ENCODE results near the gene PKN1. TPM values are rescaled to one million over a fixed set of nuclear protein-coding genes. Genes with fewer than 3 reads are reported as not detected.
"Not testable (repeated sequence)": the region's sequence is repeated elsewhere in the genome, so short reads cannot be mapped to it uniquely, and the experiment has no call there.

PKN1 gene
- total RNA-seq, 1 experiment from 2014 or later, result 138 TPM

GRCh38 chr19:14450168-14450874 is 17.2 kb downstream of the PKN1 start:
- intact Hi-C loops (cut with micrococcal nuclease; ENCODE audit: unreplicated experiment), result no loop called here
- Mint-ChIP-seq H3K4me3 (ENCODE audit: low read depth, unreplicated experiment) (no peak overlapping the region), H3K9me3 (ENCODE audit: low read depth, unreplicated experiment) (no peaks in the 10 kb centered on the region), H3K4me1 (ENCODE audit: low read depth, unreplicated experiment) (no peaks in the 10 kb centered on the region), H3K27ac (ENCODE audit: unreplicated experiment) (no peak overlapping the region), H3K27me3 (ENCODE audit: unreplicated experiment) (no peaks in the 10 kb centered on the region), H3K36me3 (ENCODE audit: insufficient read depth, unreplicated experiment) (peaks cover 38% of the 10 kb centered on the region)
- peak; percentile 52 for DNase-seq
- TF ChIP-seq, protein P1, sequence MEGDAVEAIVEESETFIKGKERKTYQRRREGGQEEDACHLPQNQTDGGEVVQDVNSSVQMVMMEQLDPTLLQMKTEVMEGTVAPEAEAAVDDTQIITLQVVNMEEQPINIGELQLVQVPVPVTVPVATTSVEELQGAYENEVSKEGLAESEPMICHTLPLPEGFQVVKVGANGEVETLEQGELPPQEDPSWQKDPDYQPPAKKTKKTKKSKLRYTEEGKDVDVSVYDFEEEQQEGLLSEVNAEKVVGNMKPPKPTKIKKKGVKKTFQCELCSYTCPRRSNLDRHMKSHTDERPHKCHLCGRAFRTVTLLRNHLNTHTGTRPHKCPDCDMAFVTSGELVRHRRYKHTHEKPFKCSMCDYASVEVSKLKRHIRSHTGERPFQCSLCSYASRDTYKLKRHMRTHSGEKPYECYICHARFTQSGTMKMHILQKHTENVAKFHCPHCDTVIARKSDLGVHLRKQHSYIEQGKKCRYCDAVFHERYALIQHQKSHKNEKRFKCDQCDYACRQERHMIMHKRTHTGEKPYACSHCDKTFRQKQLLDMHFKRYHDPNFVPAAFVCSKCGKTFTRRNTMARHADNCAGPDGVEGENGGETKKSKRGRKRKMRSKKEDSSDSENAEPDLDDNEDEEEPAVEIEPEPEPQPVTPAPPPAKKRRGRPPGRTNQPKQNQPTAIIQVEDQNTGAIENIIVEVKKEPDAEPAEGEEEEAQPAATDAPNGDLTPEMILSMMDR (IDR thresholded peaks at IDR 0.05; ENCODE audit: unreplicated experiment), result no peak
- BruUV-seq (replicated peaks), result no TSS peak
- CTCF ChIA-PET, result interaction anchor here (0.6 kb wide), 1 partner anchor 17 kb away, joined by 4 read pairs; no protein-coding TSS in a partner anchor

GRCh38 chr19:14450876-14451275 is 17.8 kb downstream of the PKN1 start:
- CTCF ChIA-PET, result interaction anchor here (0.6 kb wide), 1 partner anchor 17 kb away, joined by 4 read pairs; no protein-coding TSS in a partner anchor
- Mint-ChIP-seq H3K4me3 (ENCODE audit: low read depth, unreplicated experiment) (no peak overlapping the region), H3K27me3 (ENCODE audit: unreplicated experiment) (no peaks in the 10 kb centered on the region), H3K9me3 (ENCODE audit: low read depth, unreplicated experiment) (no peaks in the 10 kb centered on the region), H3K36me3 (ENCODE audit: insufficient read depth, unreplicated experiment) (peaks cover 44% of the 10 kb centered on the region), H3K4me1 (ENCODE audit: low read depth, unreplicated experiment) (no peaks in the 10 kb centered on the region), H3K27ac (ENCODE audit: unreplicated experiment) (no peak overlapping the region)
- DNase-seq, result no peak
- BruUV-seq (replicated peaks), result no TSS peak
- TF ChIP-seq, protein P1 (IDR thresholded peaks at IDR 0.05; ENCODE audit: unreplicated experiment), result no peak
- intact Hi-C loops (cut with micrococcal nuclease; ENCODE audit: unreplicated experiment), result no loop called here

GRCh38 chr19:14452303-14452702 is 19.2 kb downstream of the PKN1 start:
- H3K36me3 Mint-ChIP-seq (ENCODE audit: insufficient read depth, unreplicated experiment), result peaks cover 40% of the 10 kb centered on the region
- CTCF ChIA-PET, result interaction anchor here (0.6 kb wide), 1 partner anchor 10 kb away, joined by 8 read pairs; no protein-coding TSS in a partner anchor
- H3K27ac Mint-ChIP-seq (ENCODE audit: unreplicated experiment); BruUV-seq (replicated peaks); DNase-seq; H3K4me1 Mint-ChIP-seq (ENCODE audit: low read depth, unreplicated experiment); intact Hi-C loops (cut with micrococcal nuclease; ENCODE audit: unreplicated experiment); H3K4me3 Mint-ChIP-seq (ENCODE audit: low read depth, unreplicated experiment); H3K27me3 Mint-ChIP-seq (ENCODE audit: unreplicated experiment); H3K9me3 Mint-ChIP-seq (ENCODE audit: low read depth, unreplicated experiment): not testable (repeated sequence)

DNA sequence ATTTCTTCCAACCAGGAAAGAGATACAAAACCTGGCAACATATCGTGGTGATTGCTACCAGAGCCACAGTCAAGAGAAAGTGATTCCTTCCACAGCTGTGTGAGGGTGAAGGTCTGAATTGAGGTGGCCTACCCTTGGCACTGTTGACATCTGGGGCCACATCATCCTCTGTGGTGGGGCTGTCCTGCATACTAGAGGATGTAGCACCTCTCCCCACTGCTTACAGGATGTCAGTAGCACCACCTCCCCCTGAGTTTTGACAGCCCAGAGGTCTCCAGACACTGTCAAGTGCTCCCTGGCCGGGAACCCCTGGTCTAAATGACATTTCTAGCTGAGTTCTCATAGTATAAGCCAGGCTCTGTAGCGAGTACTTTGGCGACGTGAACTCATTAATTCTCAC is 26.6 kb downstream of the PKN1 start:
- DNase-seq, result no peak
- H3K4me1 Mint-ChIP-seq (ENCODE audit: low read depth, unreplicated experiment), result no peaks in the 10 kb centered on the region
- no peak overlapping the region for H3K27ac Mint-ChIP-seq (ENCODE audit: unreplicated experiment)
- H3K9me3 Mint-ChIP-seq (ENCODE audit: low read depth, unreplicated experiment), result no peaks in the 10 kb centered on the region
- intact Hi-C loops (cut with micrococcal nuclease; ENCODE audit: unreplicated experiment), result no loop called here
- BruUV-seq (replicated peaks), result no TSS peak
- H3K27me3 Mint-ChIP-seq (ENCODE audit: unreplicated experiment), result no peaks in the 10 kb centered on the region
- peaks cover 32% of the 10 kb centered on the region for H3K36me3 Mint-ChIP-seq (ENCODE audit: insufficient read depth, unreplicated experiment)
- TF ChIP-seq, protein P1 (IDR thresholded peaks at IDR 0.05; ENCODE audit: unreplicated experiment), result no peak
- CTCF ChIA-PET, result no interaction called here
- no peak overlapping the region for H3K4me3 Mint-ChIP-seq (ENCODE audit: low read depth, unreplicated experiment)

DNA sequence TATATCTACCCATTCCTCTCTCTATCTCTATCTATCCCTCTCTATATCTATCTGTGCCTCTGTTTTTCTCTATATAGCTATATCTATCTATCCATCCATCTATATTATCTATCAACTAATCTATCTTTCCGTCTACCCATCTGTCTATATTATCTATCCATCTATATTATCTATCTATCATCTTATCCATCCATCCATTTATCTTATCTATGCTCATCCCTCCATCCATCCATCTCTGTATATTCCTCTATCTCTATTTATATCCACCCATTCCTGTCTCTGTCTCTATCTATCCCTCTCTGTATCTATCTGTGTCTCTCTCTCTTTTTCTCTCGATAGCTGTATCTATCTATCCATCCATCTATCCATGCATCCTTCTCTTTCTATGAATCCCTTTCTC is 27.8 kb downstream of the PKN1 start:
- H3K36me3 Mint-ChIP-seq (ENCODE audit: insufficient read depth, unreplicated experiment), result peaks cover 21% of the 10 kb centered on the region
- CTCF ChIA-PET, result no interaction called here
- no peaks in the 10 kb centered on the region for H3K27me3 Mint-ChIP-seq (ENCODE audit: unreplicated experiment)
- no TSS peak for BruUV-seq (replicated peaks)
- no peaks in the 10 kb centered on the region for H3K9me3 Mint-ChIP-seq (ENCODE audit: low read depth, unreplicated experiment)
- intact Hi-C loops (cut with micrococcal nuclease; ENCODE audit: unreplicated experiment), result no loop called here
- no peaks in the 10 kb centered on the region for H3K4me1 Mint-ChIP-seq (ENCODE audit: low read depth, unreplicated experiment)
- DNase-seq, result no peak
- no peak overlapping the region for H3K27ac Mint-ChIP-seq (ENCODE audit: unreplicated experiment)
- TF ChIP-seq, protein P1 (IDR thresholded peaks at IDR 0.05; ENCODE audit: unreplicated experiment), result no peak
- H3K4me3 Mint-ChIP-seq (ENCODE audit: low read depth, unreplicated experiment), result no peak overlapping the region

DNA sequence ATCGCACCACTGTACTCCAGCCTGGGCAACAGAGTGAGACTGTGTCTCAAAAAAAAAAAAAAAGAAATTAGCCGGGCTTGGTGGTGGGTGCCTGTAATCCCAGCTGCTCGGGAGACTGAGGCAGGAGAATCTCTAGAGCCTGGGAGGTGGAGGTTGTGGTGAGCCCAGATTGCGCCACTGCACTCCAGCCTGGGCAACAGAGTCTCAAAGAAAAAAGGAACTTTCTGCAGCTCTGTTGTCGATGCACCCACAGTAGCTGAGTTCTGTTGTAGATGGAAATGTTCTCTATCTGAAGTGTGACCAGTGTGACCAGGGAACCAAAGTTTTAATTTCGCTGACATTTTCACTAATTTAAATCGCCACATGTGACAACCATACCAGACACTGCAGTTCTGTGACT is 29.3 kb downstream of the PKN1 start:
- DNase-seq; H3K27me3 Mint-ChIP-seq (ENCODE audit: unreplicated experiment); H3K4me3 Mint-ChIP-seq (ENCODE audit: low read depth, unreplicated experiment); intact Hi-C loops (cut with micrococcal nuclease; ENCODE audit: unreplicated experiment); CTCF ChIA-PET; H3K27ac Mint-ChIP-seq (ENCODE audit: unreplicated experiment); H3K4me1 Mint-ChIP-seq (ENCODE audit: low read depth, unreplicated experiment); H3K9me3 Mint-ChIP-seq (ENCODE audit: low read depth, unreplicated experiment); BruUV-seq (replicated peaks): not testable (repeated sequence)
- H3K36me3 Mint-ChIP-seq (ENCODE audit: insufficient read depth, unreplicated experiment), result peaks cover 28% of the 10 kb centered on the region

Data from Calu3 (cell line).